Measurements from ENCODE around the gene CREBBP.

DNA sequence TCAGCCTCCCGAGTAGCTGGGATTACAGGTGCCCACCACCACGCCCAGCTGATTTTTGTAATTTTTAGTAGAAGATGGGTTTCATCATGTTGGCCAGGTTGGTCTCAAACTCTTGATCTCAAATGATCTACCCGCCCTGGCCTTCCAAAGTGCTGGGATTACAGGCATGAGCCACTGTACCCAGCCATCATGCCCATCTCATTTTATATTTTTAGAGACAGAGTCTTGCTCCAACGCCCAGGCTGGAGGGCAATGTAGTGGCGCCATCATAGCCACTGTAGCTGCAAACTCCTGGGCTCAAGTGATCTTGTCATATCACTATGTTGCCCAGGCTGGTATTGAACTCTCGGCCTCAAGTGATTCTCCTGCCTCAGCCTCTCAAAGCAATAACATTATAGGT is 120.0 kb downstream of the CREBBP start:
- TF ChIP-seq, protein P1, sequence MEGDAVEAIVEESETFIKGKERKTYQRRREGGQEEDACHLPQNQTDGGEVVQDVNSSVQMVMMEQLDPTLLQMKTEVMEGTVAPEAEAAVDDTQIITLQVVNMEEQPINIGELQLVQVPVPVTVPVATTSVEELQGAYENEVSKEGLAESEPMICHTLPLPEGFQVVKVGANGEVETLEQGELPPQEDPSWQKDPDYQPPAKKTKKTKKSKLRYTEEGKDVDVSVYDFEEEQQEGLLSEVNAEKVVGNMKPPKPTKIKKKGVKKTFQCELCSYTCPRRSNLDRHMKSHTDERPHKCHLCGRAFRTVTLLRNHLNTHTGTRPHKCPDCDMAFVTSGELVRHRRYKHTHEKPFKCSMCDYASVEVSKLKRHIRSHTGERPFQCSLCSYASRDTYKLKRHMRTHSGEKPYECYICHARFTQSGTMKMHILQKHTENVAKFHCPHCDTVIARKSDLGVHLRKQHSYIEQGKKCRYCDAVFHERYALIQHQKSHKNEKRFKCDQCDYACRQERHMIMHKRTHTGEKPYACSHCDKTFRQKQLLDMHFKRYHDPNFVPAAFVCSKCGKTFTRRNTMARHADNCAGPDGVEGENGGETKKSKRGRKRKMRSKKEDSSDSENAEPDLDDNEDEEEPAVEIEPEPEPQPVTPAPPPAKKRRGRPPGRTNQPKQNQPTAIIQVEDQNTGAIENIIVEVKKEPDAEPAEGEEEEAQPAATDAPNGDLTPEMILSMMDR (conservative IDR thresholded peaks at IDR 0.05; ENCODE audit: low read depth, low read length), result no peak
- TF ChIP-seq EZH2 (IDR thresholded peaks at IDR 0.05; ENCODE audit: borderline replicate concordance, low read depth, low read length, poor library complexity, severe bottlenecking), result no peak

Measured in A673 (cell line).